Panc1 (cell line): Measurements from ENCODE around the gene SLC9A4. TPM values are rescaled to one million over a fixed set of nuclear protein-coding genes. Genes with fewer than 3 reads are reported as not detected.

Experiments used
- ATAC-seq: fragments of 200-7000 bp; cut with Tn5 transposase; 2 replicates; pipeline ENCODE4 v1.9.1; 2020; ENCODE audit warnings: mild to moderate bottlenecking, moderate library complexity
- BruUV-seq: library from RNA; stranded (reverse); fragments of 400-500 nt; replicated peaks from 2 replicates; lab custom pipeline; 2021; lab: Mats Ljungman, UMichigan
- CTCF ChIA-PET: fragments of 300-600 bp; sonication (Branson Sonifier 250); formaldehyde crosslinking; loops from one replicate; lab custom pipeline; 2022; ENCODE audit warnings: antibody characterized with exemption; lab: Charles Lee
- POLR2A ChIA-PET: fragments of 300-600 bp; sonication (Branson Sonifier 250); formaldehyde crosslinking; loops from one replicate; lab custom pipeline; 2022; ENCODE audit warnings: antibody characterized with exemption; lab: Charles Lee
- DNase-seq: peaks from one replicate; pipeline ENCODE4 v3.0.0-alpha.2; 2010; ENCODE audit warnings: low read depth, low spot score
- H3K27ac ChIP-seq: 2 replicates; pipeline ENCODE4 v1.5.1; 2011; ENCODE audit warnings: mild to moderate bottlenecking, low read length, inconsistent platforms
- H3K27me3 ChIP-seq: fragments of 200-500 bp; sonication (Bioruptor generic); 2 replicates; pipeline ENCODE4 v1.6.0; 2014; ENCODE audit warnings: low read length, inconsistent platforms; ENCODE audit not compliant: control insufficient read depth, insufficient read depth
- H3K36me3 ChIP-seq: fragments of 200-500 bp; sonication (Bioruptor generic); 2 replicates; pipeline ENCODE4 v1.5.1; 2014; ENCODE audit warnings: inconsistent platforms, mild to moderate bottlenecking, low read length, moderate library complexity; ENCODE audit not compliant: control insufficient read depth, insufficient read depth
- H3K4me1 ChIP-seq: 2 replicates; pipeline ENCODE4 v1.5.1; 2011; ENCODE audit warnings: inconsistent platforms, mild to moderate bottlenecking, low read length, moderate library complexity; ENCODE audit not compliant: control insufficient read depth, insufficient read depth
- H3K4me3 ChIP-seq, 2 experiments: 2 replicates each; pipeline ENCODE4 v1.5.1; 2011 to 2012; ENCODE audit warnings: low read depth in 2 of 2, low read length in 2 of 2, mild to moderate bottlenecking in 2 of 2, inconsistent platforms in 1 of 2, moderate library complexity in 1 of 2
- H3K9me3 ChIP-seq: fragments of 200-500 bp; sonication (Bioruptor generic); 2 replicates; pipeline ENCODE4 v1.5.1; 2014; ENCODE audit warnings: low read depth, mild to moderate bottlenecking, inconsistent platforms, low read length, moderate library complexity; ENCODE audit not compliant: control insufficient read depth, insufficient read depth
- POLR2AphosphoS5 ChIP-seq: IDR thresholded peaks from 2 replicates; pipeline ENCODE4 v1.6.1; 2012; ENCODE audit warnings: mild to moderate bottlenecking, low read depth, low read length, moderate library complexity
- SIN3A ChIP-seq: IDR thresholded peaks from 2 replicates; pipeline ENCODE4 v1.6.1; 2012; ENCODE audit warnings: low read depth, mild to moderate bottlenecking, low read length, moderate library complexity, borderline replicate concordance; ENCODE audit not compliant: insufficient read depth
- TCF7L2 ChIP-seq: IDR thresholded peaks from 2 replicates; pipeline ENCODE4 v1.6.1; 2011; ENCODE audit warnings: mild to moderate bottlenecking, low read depth, low read length, inconsistent platforms
- in situ Hi-C: cut with HindIII; loops from 2 replicates; pipeline ENCODE4 v1.10.0; 2016; ENCODE audit warnings: low sequenced_read_pairs, low pct_unique_long_range_greater_than_20kb
- intact Hi-C: fragments of 100-400 bp; cut with micrococcal nuclease; formaldehyde crosslinking; loops from one replicate; pipeline ENCODE4 v1.10.0; 2022; ENCODE audit not compliant: unreplicated experiment
- total RNA-seq: library from RNA; stranded (reverse); gene quantifications from one replicate; pipeline ENCODE4 v1.2.1, GENCODE V29; 2021; ENCODE audit not compliant: unreplicated experiment
- TF ChIP-seq, protein P1 (sequence below), 2 experiments: IDR thresholded peaks; 2 replicates each; pipeline ENCODE4 v1.6.1; 2011 to 2012; ENCODE audit warnings: low read depth in 2 of 2, control low read depth in 1 of 2, low read length in 1 of 2, mild to moderate bottlenecking in 1 of 2, moderate library complexity in 1 of 2; ENCODE audit not compliant: insufficient read depth in 1 of 2
- TF ChIP-seq, protein P2 (sequence below): fragments of 450-650 bp; IDR thresholded peaks from 2 replicates; pipeline ENCODE4 v1.5.1; 2017; ENCODE audit warnings: mild to moderate bottlenecking

The SLC9A4 gene
- total RNA-seq, 1 experiment from 2014 or later = not detected

DNA sequence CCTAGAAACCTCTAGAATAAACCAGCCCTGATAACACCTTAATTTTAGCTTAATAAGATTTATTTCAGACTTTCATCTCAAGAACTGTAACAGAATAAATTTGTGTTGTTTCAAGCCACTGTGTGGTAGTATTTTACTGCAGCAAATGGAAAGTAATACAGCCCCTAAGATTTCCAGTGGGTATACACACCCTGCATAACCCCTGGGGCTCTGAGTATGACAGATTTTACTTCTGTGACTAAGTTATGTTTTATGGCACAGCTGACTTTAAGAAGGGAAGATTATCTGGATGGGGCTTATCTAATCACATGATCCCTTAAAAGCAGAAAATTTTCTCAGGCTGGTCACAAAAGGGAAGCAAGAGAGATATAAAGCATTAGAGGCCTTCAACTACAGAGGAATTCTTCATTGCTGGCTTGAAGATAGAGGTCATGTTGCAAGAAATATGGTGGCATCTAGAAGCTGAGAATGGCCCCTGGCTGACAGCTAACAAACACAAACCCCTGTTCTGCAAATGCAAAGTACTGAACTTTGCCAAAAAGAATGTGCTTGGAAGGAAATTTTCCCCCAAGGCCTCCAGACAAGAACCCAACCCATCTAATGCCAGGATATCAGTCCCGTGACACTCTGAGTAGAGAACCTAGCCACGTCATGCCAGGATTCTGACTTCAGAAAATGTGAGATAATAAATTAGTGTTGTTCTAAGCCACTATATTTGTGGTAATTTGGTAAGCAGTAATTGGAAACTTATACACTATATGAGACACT, 78.5 kb downstream of the SLC9A4 start:
- no peak overlapping the region for H3K27ac ChIP-seq
- no peaks in the 10 kb centered on the region for H3K27me3 ChIP-seq
- TF ChIP-seq SIN3A (no peak), POLR2AphosphoS5 (no peak), TCF7L2 (no peak)
- TF ChIP-seq, protein P1, sequence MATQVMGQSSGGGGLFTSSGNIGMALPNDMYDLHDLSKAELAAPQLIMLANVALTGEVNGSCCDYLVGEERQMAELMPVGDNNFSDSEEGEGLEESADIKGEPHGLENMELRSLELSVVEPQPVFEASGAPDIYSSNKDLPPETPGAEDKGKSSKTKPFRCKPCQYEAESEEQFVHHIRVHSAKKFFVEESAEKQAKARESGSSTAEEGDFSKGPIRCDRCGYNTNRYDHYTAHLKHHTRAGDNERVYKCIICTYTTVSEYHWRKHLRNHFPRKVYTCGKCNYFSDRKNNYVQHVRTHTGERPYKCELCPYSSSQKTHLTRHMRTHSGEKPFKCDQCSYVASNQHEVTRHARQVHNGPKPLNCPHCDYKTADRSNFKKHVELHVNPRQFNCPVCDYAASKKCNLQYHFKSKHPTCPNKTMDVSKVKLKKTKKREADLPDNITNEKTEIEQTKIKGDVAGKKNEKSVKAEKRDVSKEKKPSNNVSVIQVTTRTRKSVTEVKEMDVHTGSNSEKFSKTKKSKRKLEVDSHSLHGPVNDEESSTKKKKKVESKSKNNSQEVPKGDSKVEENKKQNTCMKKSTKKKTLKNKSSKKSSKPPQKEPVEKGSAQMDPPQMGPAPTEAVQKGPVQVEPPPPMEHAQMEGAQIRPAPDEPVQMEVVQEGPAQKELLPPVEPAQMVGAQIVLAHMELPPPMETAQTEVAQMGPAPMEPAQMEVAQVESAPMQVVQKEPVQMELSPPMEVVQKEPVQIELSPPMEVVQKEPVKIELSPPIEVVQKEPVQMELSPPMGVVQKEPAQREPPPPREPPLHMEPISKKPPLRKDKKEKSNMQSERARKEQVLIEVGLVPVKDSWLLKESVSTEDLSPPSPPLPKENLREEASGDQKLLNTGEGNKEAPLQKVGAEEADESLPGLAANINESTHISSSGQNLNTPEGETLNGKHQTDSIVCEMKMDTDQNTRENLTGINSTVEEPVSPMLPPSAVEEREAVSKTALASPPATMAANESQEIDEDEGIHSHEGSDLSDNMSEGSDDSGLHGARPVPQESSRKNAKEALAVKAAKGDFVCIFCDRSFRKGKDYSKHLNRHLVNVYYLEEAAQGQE (IDR thresholded peaks at IDR 0.05; ENCODE audit: insufficient read depth in 1 of 2, low read depth in 2 of 2, low read length in 1 of 2) = no peak
- TF ChIP-seq, protein P2, sequence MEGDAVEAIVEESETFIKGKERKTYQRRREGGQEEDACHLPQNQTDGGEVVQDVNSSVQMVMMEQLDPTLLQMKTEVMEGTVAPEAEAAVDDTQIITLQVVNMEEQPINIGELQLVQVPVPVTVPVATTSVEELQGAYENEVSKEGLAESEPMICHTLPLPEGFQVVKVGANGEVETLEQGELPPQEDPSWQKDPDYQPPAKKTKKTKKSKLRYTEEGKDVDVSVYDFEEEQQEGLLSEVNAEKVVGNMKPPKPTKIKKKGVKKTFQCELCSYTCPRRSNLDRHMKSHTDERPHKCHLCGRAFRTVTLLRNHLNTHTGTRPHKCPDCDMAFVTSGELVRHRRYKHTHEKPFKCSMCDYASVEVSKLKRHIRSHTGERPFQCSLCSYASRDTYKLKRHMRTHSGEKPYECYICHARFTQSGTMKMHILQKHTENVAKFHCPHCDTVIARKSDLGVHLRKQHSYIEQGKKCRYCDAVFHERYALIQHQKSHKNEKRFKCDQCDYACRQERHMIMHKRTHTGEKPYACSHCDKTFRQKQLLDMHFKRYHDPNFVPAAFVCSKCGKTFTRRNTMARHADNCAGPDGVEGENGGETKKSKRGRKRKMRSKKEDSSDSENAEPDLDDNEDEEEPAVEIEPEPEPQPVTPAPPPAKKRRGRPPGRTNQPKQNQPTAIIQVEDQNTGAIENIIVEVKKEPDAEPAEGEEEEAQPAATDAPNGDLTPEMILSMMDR = no peak
- ChIA-PET CTCF (no interaction called here), POLR2A (no interaction called here)
- no peak for ATAC-seq
- H3K4me1 ChIP-seq = no peaks in the 10 kb centered on the region
- H3K9me3 ChIP-seq = peaks cover 8% of the 10 kb centered on the region; the same call in 1 of the 2 replicates
- BruUV-seq = no TSS peak
- no peaks in the 10 kb centered on the region for H3K36me3 ChIP-seq
- DNase-seq = no peak
- intact Hi-C loops = no loop called here
- H3K4me3 ChIP-seq = no peak overlapping the region
- in situ Hi-C loops = no loop called here

DNA sequence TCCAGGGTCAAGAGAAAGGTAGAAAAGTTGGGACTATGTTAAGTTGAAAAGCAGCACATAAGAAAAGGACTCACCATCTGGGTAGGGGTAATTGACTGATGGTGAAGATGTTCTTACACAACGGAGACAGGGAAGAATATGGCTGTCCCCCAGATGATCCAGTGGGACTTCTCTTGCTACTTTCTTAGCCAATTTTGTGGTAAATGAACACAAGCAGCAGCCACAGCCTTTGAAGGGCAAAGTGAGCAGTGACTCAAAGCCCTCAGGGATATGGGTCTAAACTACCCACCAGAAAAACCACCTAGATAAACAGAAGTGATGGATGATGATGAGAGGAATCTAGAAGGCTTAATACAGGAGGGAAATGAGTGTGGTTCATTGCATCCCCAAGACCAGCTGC, 80.6 kb downstream of the SLC9A4 start:
- H3K4me3 ChIP-seq = no peak overlapping the region
- POLR2A ChIA-PET = no interaction called here
- H3K36me3 ChIP-seq = no peaks in the 10 kb centered on the region
- in situ Hi-C loops = no loop called here
- intact Hi-C loops = no loop called here
- no peaks in the 10 kb centered on the region for H3K27me3 ChIP-seq
- peaks cover 7% of the 10 kb centered on the region; the same call in 1 of the 2 replicates for H3K9me3 ChIP-seq
- no peak for ATAC-seq
- no peak for DNase-seq
- H3K27ac ChIP-seq = no peak overlapping the region
- CTCF ChIA-PET = no interaction called here
- no peaks in the 10 kb centered on the region for H3K4me1 ChIP-seq
- TF ChIP-seq, protein P1 (IDR thresholded peaks at IDR 0.05; ENCODE audit: insufficient read depth in 1 of 2, low read depth in 2 of 2, low read length in 1 of 2) = no peak
- TF ChIP-seq, protein P2 = no peak
- TF ChIP-seq POLR2AphosphoS5 (no peak), SIN3A (no peak), TCF7L2 (no peak)
- BruUV-seq = no TSS peak
